Left lung (tissue), 10 donors: ENCODE results near the gene QRSL1. TPM values are rescaled to one million over a fixed set of nuclear protein-coding genes. Genes with fewer than 3 reads are reported as not detected.

Source experiments
- ATAC-seq: fragments of 200-7000 bp; cut with Tn5 transposase; one replicate; pipeline ENCODE4 v1.9.1; 2020; ENCODE audit warnings: moderate library complexity
- DNase-seq, 4 donors: peaks; one replicate each; pipeline ENCODE4 v3.0.0-alpha.2; 2013 to 2020
- H3K27ac ChIP-seq, 2 donors: fragments of 200-600 bp; sonication (generic) in 1 of 2; one replicate each; pipeline versions ENCODE4 v1.5.0 to v1.8.0; 2020 to 2021
- H3K27me3 ChIP-seq, 2 donors: fragments of 200-600 bp; sonication (generic) in 1 of 2; one replicate each; pipeline versions ENCODE4 v1.5.0 to v1.8.0; 2020 to 2021
- H3K36me3 ChIP-seq, 2 donors: fragments of 200-600 bp; sonication (generic) in 1 of 2; one replicate each; pipeline versions ENCODE4 v1.5.0 to v1.8.0; 2020 to 2021
- H3K4me1 ChIP-seq, 2 donors: fragments of 200-600 bp; one replicate each; pipeline ENCODE4 v1.8.0; 2021
- H3K4me3 ChIP-seq, 2 donors: fragments of 200-600 bp; sonication (generic) in 1 of 2; one replicate each; pipeline versions ENCODE4 v1.5.0 to v1.8.0; 2020 to 2021; ENCODE audit warnings: mild to moderate bottlenecking in 1 of 2
- H3K9me3 ChIP-seq, 2 donors: fragments of 200-600 bp; sonication (generic) in 1 of 2; one replicate each; pipeline versions ENCODE4 v1.5.0 to v1.8.0; 2020 to 2021
- intact Hi-C, 2 donors: fragments of 100-400 bp; cut with DNase I; formaldehyde crosslinking; loops; one replicate each; pipeline versions ENCODE4 v1.11.2 to v1.14.2; 2022
- polyA plus RNA-seq, 6 donors: library from polyadenylated mRNA; unstranded; fragments of 120-200 nt; gene quantifications; one replicate each; pipeline ENCODE4 v1.2.1, GENCODE V29; 2013; ENCODE audit not compliant: insufficient read length in 6 of 6
- total RNA-seq, 2 donors: library from RNA; stranded (reverse); fragmentation: NEBNext Ultra II Directional; extraction: Animal tissue kit (Norgen Biotek cat#: 25700); gene quantifications; one replicate each; pipeline ENCODE4 v1.2.1, GENCODE V29; 2021
- TF ChIP-seq, protein P1 (sequence below), 2 donors: fragments of 200-600 bp; sonication (generic) in 1 of 2; IDR thresholded peaks; one replicate each; pipeline versions ENCODE4 v1.5.0 to v1.8.0; 2021; ENCODE audit warnings: antibody characterized with exemption in 2 of 2
- donor health status: DM: no; HTN: yes; CAD: no.
- donor health status: DM: no; HTN: no; CAD: no.

QRSL1 gene
- total and polyA plus RNA-seq, 8 donors, result 9.7 to 18.6 (median 16.3) TPM

DNA sequence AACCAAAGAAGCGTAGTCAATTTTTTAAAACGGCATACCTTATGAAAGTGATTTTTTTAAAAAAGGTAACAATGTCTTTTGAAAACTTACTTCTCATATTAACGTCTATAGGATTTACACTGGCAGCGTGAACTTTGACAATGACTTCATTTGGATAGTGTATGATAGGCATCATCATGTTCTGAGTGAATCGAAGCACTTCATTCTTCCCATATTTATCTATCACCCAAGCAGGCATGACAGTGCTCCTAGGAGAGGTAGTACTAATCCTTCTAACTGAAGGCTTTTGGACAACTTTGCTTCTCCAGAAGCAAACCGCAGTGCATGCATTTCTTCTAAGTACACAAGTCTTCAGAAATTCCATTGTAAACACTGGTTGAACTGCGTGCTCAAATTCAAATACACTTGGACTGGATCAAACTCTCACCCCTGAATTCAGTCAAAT, 698 bp upstream of the QRSL1 start:
- Histone ChIP-seq H3K4me3 (peak overlapping the region; percentile 64 to 76), H3K27ac (peak overlapping the region; percentile 77 to 84), H3K4me1 (peaks cover 0 to 23% of the 10 kb centered on the region in 2 donors), H3K9me3 (no peaks in the 10 kb centered on the region), H3K36me3 (no peaks in the 10 kb centered on the region), H3K27me3 (no peaks in the 10 kb centered on the region)
- intact Hi-C loops, result no loop called here
- ATAC-seq (peak; percentile 39), DNase-seq (peak in 1 of 4 donors; percentile 5)
- TF ChIP-seq, protein P1, sequence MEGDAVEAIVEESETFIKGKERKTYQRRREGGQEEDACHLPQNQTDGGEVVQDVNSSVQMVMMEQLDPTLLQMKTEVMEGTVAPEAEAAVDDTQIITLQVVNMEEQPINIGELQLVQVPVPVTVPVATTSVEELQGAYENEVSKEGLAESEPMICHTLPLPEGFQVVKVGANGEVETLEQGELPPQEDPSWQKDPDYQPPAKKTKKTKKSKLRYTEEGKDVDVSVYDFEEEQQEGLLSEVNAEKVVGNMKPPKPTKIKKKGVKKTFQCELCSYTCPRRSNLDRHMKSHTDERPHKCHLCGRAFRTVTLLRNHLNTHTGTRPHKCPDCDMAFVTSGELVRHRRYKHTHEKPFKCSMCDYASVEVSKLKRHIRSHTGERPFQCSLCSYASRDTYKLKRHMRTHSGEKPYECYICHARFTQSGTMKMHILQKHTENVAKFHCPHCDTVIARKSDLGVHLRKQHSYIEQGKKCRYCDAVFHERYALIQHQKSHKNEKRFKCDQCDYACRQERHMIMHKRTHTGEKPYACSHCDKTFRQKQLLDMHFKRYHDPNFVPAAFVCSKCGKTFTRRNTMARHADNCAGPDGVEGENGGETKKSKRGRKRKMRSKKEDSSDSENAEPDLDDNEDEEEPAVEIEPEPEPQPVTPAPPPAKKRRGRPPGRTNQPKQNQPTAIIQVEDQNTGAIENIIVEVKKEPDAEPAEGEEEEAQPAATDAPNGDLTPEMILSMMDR (IDR thresholded peaks at IDR 0.05), result no peak

DNA sequence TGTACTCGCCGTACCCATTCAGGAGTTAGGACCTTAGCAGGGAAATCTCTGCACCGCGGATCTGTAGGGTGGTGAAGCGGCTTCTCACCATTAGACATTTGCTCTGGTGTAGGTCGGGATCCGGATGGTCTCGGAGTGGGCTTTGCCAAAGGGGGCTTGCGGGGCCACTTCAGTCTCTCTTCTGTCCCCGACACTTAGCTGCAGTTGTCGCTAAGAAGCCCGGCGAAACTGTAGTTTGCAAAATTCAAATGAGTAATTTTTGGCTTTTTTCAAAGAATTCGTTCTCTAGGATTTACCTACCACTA, 433 bp downstream of the QRSL1 start:
- intact Hi-C loops, result no loop called here
- DNase-seq (peak in 1 of 4 donors; percentile 12), ATAC-seq (no peak)
- Histone ChIP-seq H3K36me3 (no peaks in the 10 kb centered on the region), H3K4me3 (peak overlapping the region; percentile 64 to 76), H3K4me1 (peaks cover 0 to 23% of the 10 kb centered on the region in 2 donors), H3K27me3 (no peaks in the 10 kb centered on the region), H3K27ac (peak overlapping the region; percentile 77 to 84), H3K9me3 (no peaks in the 10 kb centered on the region)
- TF ChIP-seq, protein P1 (IDR thresholded peaks at IDR 0.05), result no peak

GRCh38 chr6:106630366-106630765, 988 bp downstream of the QRSL1 start:
- Histone ChIP-seq H3K4me3 (peak overlapping the region; percentile 64 to 76), H3K4me1 (peaks cover 0 to 23% of the 10 kb centered on the region in 2 donors), H3K36me3 (no peaks in the 10 kb centered on the region), H3K9me3 (no peaks in the 10 kb centered on the region), H3K27ac (no peak overlapping the region), H3K27me3 (no peaks in the 10 kb centered on the region)
- ATAC-seq (no peak), DNase-seq (no peak)
- TF ChIP-seq, protein P1 (IDR thresholded peaks at IDR 0.05), result no peak
- intact Hi-C loops, result no loop called here

- no peaks in the 10 kb centered on the region for H3K27me3 ChIP-seq
- intact Hi-C loops, result no loop called here
- no peak overlapping the region for H3K4me3 ChIP-seq
- DNase-seq (no peak), ATAC-seq (no peak)
- no peaks in the 10 kb centered on the region for H3K36me3 ChIP-seq
- H3K4me1 ChIP-seq, result peaks cover 0 to 23% of the 10 kb centered on the region in 2 donors
- TF ChIP-seq, protein P1 (IDR thresholded peaks at IDR 0.05), result no peak
- no peak overlapping the region for H3K27ac ChIP-seq
- no peaks in the 10 kb centered on the region for H3K9me3 ChIP-seq
Observed at GRCh38 chr6:106631346-106631745, 2.0 kb downstream of the QRSL1 start.

DNA sequence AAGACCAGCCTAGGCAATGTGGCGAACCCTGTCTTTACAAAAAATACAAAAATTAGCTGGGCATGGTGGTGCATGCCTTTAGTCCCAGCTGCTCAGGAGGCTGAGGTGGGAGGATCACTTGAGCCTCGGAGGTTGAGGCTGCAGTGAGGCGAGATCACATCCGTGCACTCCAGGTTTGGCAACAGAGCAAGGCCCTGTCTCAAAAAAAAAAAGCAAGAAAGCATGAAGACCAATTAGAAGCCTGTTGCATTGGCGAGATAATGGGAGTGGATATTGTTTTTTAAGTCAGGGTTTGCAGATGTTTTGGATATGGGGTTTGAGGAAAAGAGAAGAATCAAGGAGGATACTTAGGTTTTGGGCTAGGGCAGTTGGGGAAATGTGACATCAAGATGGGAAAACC, 5.2 kb downstream of the QRSL1 start:
- intact Hi-C loops, result no loop called here

More for the DNA sequence above, 5.2 kb downstream of the QRSL1 start:
- DNase-seq (no peak), ATAC-seq (no peak)
- Histone ChIP-seq H3K36me3 (no peaks in the 10 kb centered on the region), H3K27ac (no peak overlapping the region), H3K9me3 (no peaks in the 10 kb centered on the region), H3K4me3 (no peak overlapping the region), H3K4me1 (peaks cover 0 to 19% of the 10 kb centered on the region in 2 donors), H3K27me3 (no peaks in the 10 kb centered on the region)
- TF ChIP-seq, protein P1 (IDR thresholded peaks at IDR 0.05), result no peak
